ENCODE data around the gene ANKRD29.

Gene ANKRD29

DNA sequence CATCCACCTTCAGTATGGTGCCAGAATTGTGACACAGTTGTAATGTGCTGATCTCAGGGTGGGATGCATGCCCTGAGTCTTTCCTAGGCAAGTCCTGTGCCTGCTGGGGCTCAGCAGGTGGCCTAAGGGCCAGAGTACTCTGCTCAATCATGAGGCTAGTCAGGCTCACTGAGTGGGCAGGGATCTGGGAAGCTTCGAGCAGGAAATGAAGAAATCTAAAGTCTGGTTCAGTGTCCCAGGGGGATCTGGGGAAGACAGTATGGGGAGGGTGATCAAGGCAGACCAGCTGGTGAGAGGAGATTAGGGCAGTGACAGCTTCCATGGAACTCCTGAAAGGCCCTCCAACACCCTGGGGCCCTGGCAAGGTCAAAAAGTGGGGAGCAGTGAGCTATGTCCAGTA is 8.9 kb upstream of the ANKRD29 start:
- no peak overlapping the region for H3K27ac ChIP-seq (replicated peaks; ENCODE audit: low read length)
- no peak for DNase-seq (ENCODE audit: low spot score)
- no peak overlapping the region for H2BK5ac ChIP-seq (ENCODE audit: low read length)
- H2AK5ac ChIP-seq (ENCODE audit: low read depth, low read length): no peak overlapping the region
- H2AFZ ChIP-seq (ENCODE audit: low read length): no peak overlapping the region
- no peak overlapping the region for H3K4me3 ChIP-seq (ENCODE audit: low read length in 2 of 2)
- no peak overlapping the region for H2BK120ac ChIP-seq (ENCODE audit: low read depth, low read length)
- H3K27me3 ChIP-seq (ENCODE audit: control insufficient read depth in 3 of 3, insufficient read depth in 3 of 3, low read depth in 1 of 3, low read length in 3 of 3): peaks cover 0 to 10% (median 0%) of the 10 kb centered on the region in 3 experiments
- no peaks in the 10 kb centered on the region for H3K4me1 ChIP-seq (ENCODE audit: control insufficient read depth in 2 of 2, insufficient read depth in 1 of 2, low read depth in 1 of 2, low read length in 2 of 2)
- H4K91ac ChIP-seq (ENCODE audit: low read depth, low read length, poor library complexity): no peak overlapping the region
- no peaks in the 10 kb centered on the region for H3K79me1 ChIP-seq (ENCODE audit: low read depth, low read length)
- no peak overlapping the region for H3K4me2 ChIP-seq (ENCODE audit: insufficient read depth, low read length, poor library complexity, severe bottlenecking)
- no peak overlapping the region for H3K23ac ChIP-seq (ENCODE audit: low read depth, low read length, poor library complexity)
- H2BK15ac ChIP-seq (ENCODE audit: low read length): no peak overlapping the region
- no peaks in the 10 kb centered on the region for H3K36me3 ChIP-seq (replicated peaks in 1 of 2; ENCODE audit: control insufficient read depth in 2 of 2, insufficient read depth in 2 of 2, low read length in 2 of 2)
- no peak overlapping the region for H4K8ac ChIP-seq (ENCODE audit: low read depth, low read length)
- no peak overlapping the region for H3K18ac ChIP-seq (ENCODE audit: low read length)
- WGBS, 2 donors (ENCODE audit: extremely low coverage in 2 of 2, insufficient read length in 2 of 2, insufficient replicate concordance in 1 of 2): no CpG with 5 or more reads among the region's 1 CpG
- no peaks in the 10 kb centered on the region for H3K9me3 ChIP-seq (replicated peaks in 1 of 2; ENCODE audit: control insufficient read depth in 2 of 2, insufficient read depth in 1 of 2, low read depth in 1 of 2, low read length in 2 of 2)
- no peak overlapping the region for H3K14ac ChIP-seq (ENCODE audit: low read length)
- H3K9ac ChIP-seq (ENCODE audit: low read depth, low read length, poor library complexity): no peak overlapping the region
- no peak overlapping the region for H3K4ac ChIP-seq (ENCODE audit: low read length)
- H2BK12ac ChIP-seq (ENCODE audit: low read length): no peak overlapping the region

DNA sequence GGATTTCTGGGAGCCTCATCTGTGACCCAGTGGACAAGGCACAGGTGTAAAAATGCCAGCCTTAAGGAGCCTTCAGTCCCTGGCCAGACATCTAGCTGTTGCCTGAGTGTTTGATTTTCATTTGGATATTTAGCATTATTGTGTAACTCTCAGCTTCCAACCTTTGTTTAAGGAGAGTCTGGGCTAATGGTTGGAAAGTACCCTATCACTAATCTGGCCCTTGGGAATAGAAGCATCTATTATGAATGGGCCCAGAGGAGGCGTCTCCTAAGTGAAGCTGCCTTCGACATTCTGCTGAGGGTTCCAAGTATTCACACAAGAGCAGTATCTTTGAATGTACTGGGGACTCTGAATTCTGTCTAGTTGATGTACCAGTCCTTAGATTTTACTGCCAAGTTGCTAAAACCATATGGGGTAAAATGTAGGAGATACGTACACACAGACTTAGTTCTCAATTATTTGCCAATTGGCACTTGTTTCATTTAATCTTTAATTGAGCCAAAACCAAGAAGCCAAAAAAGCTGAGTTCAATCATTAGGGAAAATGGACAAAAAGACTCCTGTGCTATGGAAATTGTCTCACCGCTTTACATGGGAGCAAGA is 7.2 kb upstream of the ANKRD29 start:
- no peak overlapping the region for H2BK5ac ChIP-seq (ENCODE audit: low read length)
- H3K36me3 ChIP-seq (replicated peaks in 1 of 2; ENCODE audit: control insufficient read depth in 2 of 2, insufficient read depth in 2 of 2, low read length in 2 of 2): no peaks in the 10 kb centered on the region
- no peaks in the 10 kb centered on the region for H3K4me1 ChIP-seq (ENCODE audit: control insufficient read depth in 2 of 2, insufficient read depth in 1 of 2, low read depth in 1 of 2, low read length in 2 of 2)
- H4K91ac ChIP-seq (ENCODE audit: low read depth, low read length, poor library complexity): no peak overlapping the region
- H4K8ac ChIP-seq (ENCODE audit: low read depth, low read length): no peak overlapping the region
- no peak overlapping the region for H3K4ac ChIP-seq (ENCODE audit: low read length)
- no peaks in the 10 kb centered on the region for H3K9me3 ChIP-seq (replicated peaks in 1 of 2; ENCODE audit: control insufficient read depth in 2 of 2, insufficient read depth in 1 of 2, low read depth in 1 of 2, low read length in 2 of 2)
- no peak overlapping the region for H2BK15ac ChIP-seq (ENCODE audit: low read length)
- whole genome bisulfite sequencing, 2 donors (ENCODE audit: extremely low coverage in 2 of 2, insufficient read length in 2 of 2, insufficient replicate concordance in 1 of 2): no CpG with 5 or more reads among the region's 4 CpGs
- H2AFZ ChIP-seq (ENCODE audit: low read length): no peak overlapping the region
- H3K14ac ChIP-seq (ENCODE audit: low read length): no peak overlapping the region
- no peak for DNase-seq (ENCODE audit: low spot score)
- no peak overlapping the region for H3K27ac ChIP-seq (replicated peaks; ENCODE audit: low read length)
- H2BK12ac ChIP-seq (ENCODE audit: low read length): no peak overlapping the region
- H2AK5ac ChIP-seq (ENCODE audit: low read depth, low read length): no peak overlapping the region
- no peak overlapping the region for H3K23ac ChIP-seq (ENCODE audit: low read depth, low read length, poor library complexity)
- H2BK120ac ChIP-seq (ENCODE audit: low read depth, low read length): no peak overlapping the region
- H3K18ac ChIP-seq (ENCODE audit: low read length): no peak overlapping the region
- H3K9ac ChIP-seq (ENCODE audit: low read depth, low read length, poor library complexity): no peak overlapping the region
- H3K4me2 ChIP-seq (ENCODE audit: insufficient read depth, low read length, poor library complexity, severe bottlenecking): no peak overlapping the region
- H3K4me3 ChIP-seq (ENCODE audit: low read length in 2 of 2): no peak overlapping the region
- no peaks in the 10 kb centered on the region for H3K79me1 ChIP-seq (ENCODE audit: low read depth, low read length)
- peaks cover 0 to 19% (median 2%) of the 10 kb centered on the region in 3 experiments for H3K27me3 ChIP-seq (ENCODE audit: control insufficient read depth in 3 of 3, insufficient read depth in 3 of 3, low read depth in 1 of 3, low read length in 3 of 3)

- Histone ChIP-seq H3K9ac (ENCODE audit: low read depth, low read length, poor library complexity) (no peak overlapping the region), H2AK5ac (ENCODE audit: low read depth, low read length) (no peak overlapping the region), H2AFZ (ENCODE audit: low read length) (no peak overlapping the region), H3K4me3 (ENCODE audit: low read length in 2 of 2) (no peak overlapping the region), H2BK5ac (ENCODE audit: low read length) (no peak overlapping the region), H2BK15ac (ENCODE audit: low read length) (no peak overlapping the region), H3K4ac (ENCODE audit: low read length) (no peak overlapping the region), H3K27ac (replicated peaks; ENCODE audit: low read length) (no peak overlapping the region), H2BK12ac (ENCODE audit: low read length) (no peak overlapping the region), H4K8ac (ENCODE audit: low read depth, low read length) (no peak overlapping the region), H3K23ac (ENCODE audit: low read depth, low read length, poor library complexity) (no peak overlapping the region), H3K79me1 (ENCODE audit: low read depth, low read length) (no peaks in the 10 kb centered on the region), H3K27me3 (ENCODE audit: control insufficient read depth in 3 of 3, insufficient read depth in 3 of 3, low read depth in 1 of 3, low read length in 3 of 3) (peaks cover 0 to 25% (median 2%) of the 10 kb centered on the region in 3 experiments), H4K91ac (ENCODE audit: low read depth, low read length, poor library complexity) (no peak overlapping the region), H3K9me3 (replicated peaks in 1 of 2; ENCODE audit: control insufficient read depth in 2 of 2, insufficient read depth in 1 of 2, low read depth in 1 of 2, low read length in 2 of 2) (no peaks in the 10 kb centered on the region), H2BK120ac (ENCODE audit: low read depth, low read length) (no peak overlapping the region), H3K4me2 (ENCODE audit: insufficient read depth, low read length, poor library complexity, severe bottlenecking) (no peak overlapping the region), H3K18ac (ENCODE audit: low read length) (no peak overlapping the region), H3K4me1 (ENCODE audit: control insufficient read depth in 2 of 2, insufficient read depth in 1 of 2, low read depth in 1 of 2, low read length in 2 of 2) (no peaks in the 10 kb centered on the region), H3K36me3 (replicated peaks in 1 of 2; ENCODE audit: control insufficient read depth in 2 of 2, insufficient read depth in 2 of 2, low read length in 2 of 2) (no peaks in the 10 kb centered on the region), H3K14ac (ENCODE audit: low read length) (no peak overlapping the region)
- no peak for DNase-seq (ENCODE audit: low spot score)
- 100% methylated on average over 2 to 3 of the region's 8 CpGs for WGBS, 2 donors (ENCODE audit: extremely low coverage in 2 of 2, insufficient read length in 2 of 2, insufficient replicate concordance in 1 of 2)
These were observed 6.6 kb upstream of the ANKRD29 start for GRCh38 chr18:23669202-23669766.

GRCh38 chr18:23668731-23669130 is 6.0 kb upstream of the ANKRD29 start:
- DNase-seq (ENCODE audit: low spot score): no peak
- Histone ChIP-seq H3K4me3 (ENCODE audit: low read length in 2 of 2) (no peak overlapping the region), H2BK5ac (ENCODE audit: low read length) (no peak overlapping the region), H3K27ac (replicated peaks; ENCODE audit: low read length) (no peak overlapping the region), H2BK12ac (ENCODE audit: low read length) (no peak overlapping the region), H2BK120ac (ENCODE audit: low read depth, low read length) (no peak overlapping the region), H3K36me3 (replicated peaks in 1 of 2; ENCODE audit: control insufficient read depth in 2 of 2, insufficient read depth in 2 of 2, low read length in 2 of 2) (no peaks in the 10 kb centered on the region), H3K27me3 (ENCODE audit: control insufficient read depth in 3 of 3, insufficient read depth in 3 of 3, low read depth in 1 of 3, low read length in 3 of 3) (peaks cover 0 to 31% (median 2%) of the 10 kb centered on the region in 3 experiments), H3K79me1 (ENCODE audit: low read depth, low read length) (no peaks in the 10 kb centered on the region), H4K91ac (ENCODE audit: low read depth, low read length, poor library complexity) (no peak overlapping the region), H3K9me3 (replicated peaks in 1 of 2; ENCODE audit: control insufficient read depth in 2 of 2, insufficient read depth in 1 of 2, low read depth in 1 of 2, low read length in 2 of 2) (no peaks in the 10 kb centered on the region), H3K14ac (ENCODE audit: low read length) (no peak overlapping the region), H4K8ac (ENCODE audit: low read depth, low read length) (no peak overlapping the region), H3K4ac (ENCODE audit: low read length) (no peak overlapping the region), H3K18ac (ENCODE audit: low read length) (no peak overlapping the region), H2AFZ (ENCODE audit: low read length) (no peak overlapping the region), H3K23ac (ENCODE audit: low read depth, low read length, poor library complexity) (no peak overlapping the region), H3K4me2 (ENCODE audit: insufficient read depth, low read length, poor library complexity, severe bottlenecking) (no peak overlapping the region), H2BK15ac (ENCODE audit: low read length) (no peak overlapping the region), H3K4me1 (ENCODE audit: control insufficient read depth in 2 of 2, insufficient read depth in 1 of 2, low read depth in 1 of 2, low read length in 2 of 2) (no peaks in the 10 kb centered on the region), H2AK5ac (ENCODE audit: low read depth, low read length) (no peak overlapping the region), H3K9ac (ENCODE audit: low read depth, low read length, poor library complexity) (no peak overlapping the region)
- WGBS, 2 donors (ENCODE audit: extremely low coverage in 2 of 2, insufficient read length in 2 of 2, insufficient replicate concordance in 1 of 2): no CpG with 5 or more reads among the region's 4 CpGs
